Tibial nerve (tissue), 4 donors: ENCODE data around the gene MAMDC4. TPM values are rescaled to one million over a fixed set of nuclear protein-coding genes. Genes with fewer than 3 reads are reported as not detected.
"Not testable (repeated sequence)": the region's sequence is repeated elsewhere in the genome, so short reads cannot be mapped to it uniquely, and the experiment has no call there.

Source experiments
- DNase-seq, 2 donors: peaks; one replicate each; pipeline ENCODE4 v3.0.0-alpha.2; 2019; ENCODE audit warnings: low spot score in 2 of 2
- H3K27ac ChIP-seq, 4 donors: fragments of 200-600 bp; sonication (generic) in 3 of 4; one replicate each; pipeline ENCODE4 v1.5.1; 2017 to 2019; ENCODE audit warnings: mild to moderate bottlenecking in 1 of 4
- H3K27me3 ChIP-seq, 2 donors: fragments of 200-600 bp; sonication (generic) in 1 of 2; one replicate each; pipeline versions ENCODE4 v1.5.1 to v1.6.0; 2017 to 2019
- H3K36me3 ChIP-seq, 3 donors: fragments of 200-600 bp; sonication (generic); one replicate each; pipeline ENCODE4 v1.5.1; 2018 to 2019
- H3K4me1 ChIP-seq, 4 donors: fragments of 200-600 bp; sonication (generic) in 3 of 4; one replicate each; pipeline ENCODE4 v1.5.1; 2017 to 2019
- H3K4me3 ChIP-seq, 4 donors: fragments of 200-600 bp; sonication (generic) in 3 of 4; one replicate each; pipeline ENCODE4 v1.5.1; 2017 to 2019; ENCODE audit warnings: mild to moderate bottlenecking in 1 of 4, moderate library complexity in 1 of 4
- H3K9me3 ChIP-seq, 4 donors: fragments of 200-600 bp; sonication (generic) in 3 of 4; one replicate each; pipeline ENCODE4 v1.5.1; 2017 to 2019
- EP300 ChIP-seq, 2 donors: sonication (generic); formaldehyde crosslinking; IDR thresholded peaks; one replicate each; pipeline ENCODE4 v1.6.1; 2017; ENCODE audit warnings: antibody characterized with exemption in 2 of 2, mild to moderate bottlenecking in 1 of 2
- POLR2A ChIP-seq, 2 donors: fragments of 450-650 bp; IDR thresholded peaks; one replicate each; pipeline ENCODE4 v1.6.1; 2017; ENCODE audit warnings: antibody characterized with exemption in 2 of 2, mild to moderate bottlenecking in 2 of 2, moderate library complexity in 2 of 2
- WGBS, 2 donors: methylation state at CpG; one replicate each; pipeline ENCODE4 v1.1.5; 2018; 5-methylcytosine and 5-hydroxymethylcytosine counted together
- total RNA-seq, 4 donors: library from RNA; depleted of rRNA; stranded (reverse); fragments of >200 nt; gene quantifications; one replicate each; pipeline ENCODE4 v1.1.0, GENCODE V29; 2016
- TF ChIP-seq, protein P1 (sequence below), 5 experiments: fragments of 200-600 bp in 3 of 5; fragments of 450-650 bp in 2 of 5; sonication (generic) in 3 of 5; IDR thresholded peaks; one replicate each; pipeline ENCODE4 v1.5.1; 2016 to 2019; ENCODE audit warnings: antibody characterized with exemption in 5 of 5, mild to moderate bottlenecking in 3 of 5, moderate library complexity in 2 of 5

MAMDC4 gene
- 1 to 10 TPM; 1.5 to 8.1 (median 4.4) TPM for total RNA-seq

DNA sequence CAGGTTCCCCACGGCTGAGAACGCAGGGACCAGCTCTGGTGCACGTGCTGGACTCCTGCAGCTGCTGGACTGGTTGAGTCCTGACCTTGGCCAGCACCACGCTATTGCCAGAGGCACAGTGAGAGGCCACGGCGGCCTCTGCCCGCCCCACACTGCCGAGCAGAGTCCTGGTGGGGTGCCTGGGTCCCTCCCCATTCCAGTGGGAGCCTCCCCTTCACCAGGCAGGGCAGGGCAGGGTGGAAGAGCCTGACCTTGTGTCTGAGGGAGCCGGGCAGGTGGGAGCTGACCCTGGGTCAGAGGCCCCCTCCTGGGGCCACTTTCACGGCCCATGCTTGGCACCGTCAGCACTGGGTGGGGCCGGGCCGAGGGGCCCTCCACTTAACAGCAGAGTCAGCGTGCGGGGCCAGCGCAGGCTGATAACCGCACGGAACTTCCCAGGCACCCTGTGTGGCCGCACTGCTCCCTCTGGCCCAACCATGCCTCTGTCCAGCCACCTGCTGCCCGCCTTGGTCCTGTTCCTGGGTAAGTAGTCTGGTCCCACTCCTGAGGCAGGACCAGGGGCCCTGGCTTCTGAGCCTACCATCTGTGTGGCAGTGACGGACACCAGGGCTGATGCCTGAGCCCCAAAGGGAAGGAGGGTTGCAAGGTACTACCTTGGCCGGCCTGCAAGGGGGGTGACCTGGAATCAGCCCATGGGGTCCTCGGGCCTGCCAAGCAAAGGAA, at the start of gene MAMDC4:
MAMDC4 (plus strand) TSS at position 406 of the 723 bp plus-strand sequence; CDS start at position 477, 71 bp downstream.
- Histone ChIP-seq H3K4me3 (no peak within 1 kb of the TSS), H3K27ac (no peak within 1 kb of the TSS), H3K9me3 (no peaks in the 10 kb centered on the region), H3K36me3 (peaks cover 0 to 18% (median 0%) of the 10 kb centered on the region in 3 donors), H3K27me3 (peaks cover 0 to 9% of the 10 kb centered on the region in 2 donors), H3K4me1 (peaks cover 0 to 47% (median 17%) of the 10 kb centered on the region in 4 donors)
- WGBS, 2 donors, result 70 to 72% methylated on average over 22 to 23 of the region's 23 CpGs
- no peak for DNase-seq
- TF ChIP-seq, protein P1, sequence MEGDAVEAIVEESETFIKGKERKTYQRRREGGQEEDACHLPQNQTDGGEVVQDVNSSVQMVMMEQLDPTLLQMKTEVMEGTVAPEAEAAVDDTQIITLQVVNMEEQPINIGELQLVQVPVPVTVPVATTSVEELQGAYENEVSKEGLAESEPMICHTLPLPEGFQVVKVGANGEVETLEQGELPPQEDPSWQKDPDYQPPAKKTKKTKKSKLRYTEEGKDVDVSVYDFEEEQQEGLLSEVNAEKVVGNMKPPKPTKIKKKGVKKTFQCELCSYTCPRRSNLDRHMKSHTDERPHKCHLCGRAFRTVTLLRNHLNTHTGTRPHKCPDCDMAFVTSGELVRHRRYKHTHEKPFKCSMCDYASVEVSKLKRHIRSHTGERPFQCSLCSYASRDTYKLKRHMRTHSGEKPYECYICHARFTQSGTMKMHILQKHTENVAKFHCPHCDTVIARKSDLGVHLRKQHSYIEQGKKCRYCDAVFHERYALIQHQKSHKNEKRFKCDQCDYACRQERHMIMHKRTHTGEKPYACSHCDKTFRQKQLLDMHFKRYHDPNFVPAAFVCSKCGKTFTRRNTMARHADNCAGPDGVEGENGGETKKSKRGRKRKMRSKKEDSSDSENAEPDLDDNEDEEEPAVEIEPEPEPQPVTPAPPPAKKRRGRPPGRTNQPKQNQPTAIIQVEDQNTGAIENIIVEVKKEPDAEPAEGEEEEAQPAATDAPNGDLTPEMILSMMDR (IDR thresholded peaks at IDR 0.05), result no peak
- TF ChIP-seq EP300 (IDR thresholded peaks at IDR 0.05) (no peak), POLR2A (IDR thresholded peaks at IDR 0.05) (no peak)

DNA sequence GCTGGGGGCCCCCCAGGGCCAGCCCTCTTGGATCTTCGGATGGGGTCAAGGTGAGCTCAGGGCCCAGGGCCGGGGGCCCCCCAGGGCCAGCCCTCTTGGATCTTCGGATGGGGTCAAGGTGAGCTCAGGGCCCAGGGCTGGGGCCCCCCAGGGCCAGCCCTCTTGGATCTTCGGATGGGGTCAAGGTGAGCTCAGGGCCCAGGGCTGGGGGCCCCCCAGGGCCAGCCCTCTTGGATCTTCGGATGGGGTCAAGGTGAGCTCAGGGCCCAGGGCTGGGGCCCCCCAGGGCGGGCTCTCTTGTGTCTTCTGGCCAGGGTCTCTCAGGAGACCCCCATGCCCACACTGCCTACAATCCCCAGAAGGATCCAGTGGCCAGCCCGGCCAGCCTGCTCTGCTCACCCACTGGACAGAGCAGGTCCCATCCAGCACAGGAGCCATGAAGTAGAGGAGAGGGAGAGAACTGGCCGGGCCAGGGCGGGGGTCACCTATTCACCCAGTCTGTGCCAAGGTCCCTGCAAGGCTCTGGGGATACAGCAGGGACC, 49.1 kb upstream of the MAMDC4 start:
- DNase-seq, H3K9me3 ChIP-seq, H3K27ac ChIP-seq, H3K4me3 ChIP-seq: not testable (repeated sequence)
- WGBS, 2 donors, result 80 to 100% methylated on average over 3 of the region's 9 CpGs
- peaks cover 0 to 41% (median 28%) of the 10 kb centered on the region in 4 donors for H3K4me1 ChIP-seq
- H3K27me3 ChIP-seq, result peaks cover 0 to 46% of the 10 kb centered on the region in 2 donors
- peaks cover 0 to 16% (median 0%) of the 10 kb centered on the region in 3 donors for H3K36me3 ChIP-seq

DNA sequence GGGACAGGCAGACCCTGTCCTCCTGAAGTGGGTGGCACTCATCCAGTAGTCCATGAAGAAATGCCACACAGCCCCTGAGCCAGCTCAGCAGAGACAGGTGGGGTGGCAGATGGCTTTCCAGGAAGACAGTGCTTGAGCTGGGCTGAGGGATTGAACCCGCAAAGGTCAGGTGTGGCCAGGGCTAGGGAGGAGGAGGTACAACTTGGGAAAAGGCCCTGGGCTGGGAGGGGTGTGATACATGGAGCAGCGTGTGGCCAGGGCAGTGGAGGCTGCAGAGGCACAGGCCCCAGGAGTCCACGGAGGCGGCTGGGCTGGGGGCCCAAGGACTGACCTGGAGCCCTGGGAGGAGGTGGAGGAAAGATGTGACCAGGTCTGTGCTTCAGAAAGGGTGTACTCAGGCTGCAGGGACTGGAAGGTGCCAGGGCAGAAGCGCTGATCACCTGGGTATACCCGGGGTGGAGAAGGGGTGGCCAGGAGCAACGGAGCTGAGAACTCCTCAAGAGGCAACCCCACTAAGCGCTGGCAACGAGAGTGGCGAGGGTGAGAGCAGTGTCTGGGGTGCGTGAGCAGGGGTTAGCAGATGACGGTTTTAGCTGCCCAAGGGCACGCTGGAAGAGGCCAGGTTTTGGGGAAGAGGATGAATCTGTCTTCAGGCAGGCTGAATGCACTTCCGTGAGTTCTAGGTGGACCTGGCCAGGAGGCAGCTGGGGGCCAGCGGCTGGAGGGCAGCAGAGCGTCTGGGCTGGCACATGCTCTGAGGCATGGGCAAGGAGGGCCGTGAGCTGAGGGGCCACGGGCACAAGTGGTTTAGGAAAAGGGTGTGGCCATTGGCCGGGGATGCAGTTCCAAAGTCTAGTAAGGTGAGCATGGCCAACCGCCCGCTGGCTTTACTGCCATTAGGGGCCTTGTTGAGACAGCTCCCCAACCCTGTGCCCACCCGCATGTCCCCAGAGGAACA, 48.3 kb upstream of the MAMDC4 start:
- Histone ChIP-seq H3K36me3 (peaks cover 0 to 16% (median 0%) of the 10 kb centered on the region in 3 donors), H3K9me3 (no peaks in the 10 kb centered on the region), H3K27ac (no peak overlapping the region), H3K27me3 (peaks cover 0 to 38% of the 10 kb centered on the region in 2 donors), H3K4me1 (peaks cover 0 to 44% (median 28%) of the 10 kb centered on the region in 4 donors), H3K4me3 (no peak overlapping the region)
- TF ChIP-seq EP300 (IDR thresholded peaks at IDR 0.05) (no peak), POLR2A (IDR thresholded peaks at IDR 0.05) (no peak)
- TF ChIP-seq, protein P1 (IDR thresholded peaks at IDR 0.05), result no peak
- 96% methylated on average over 22 of the region's 22 CpGs for WGBS, 2 donors
- DNase-seq, result no peak

DNA sequence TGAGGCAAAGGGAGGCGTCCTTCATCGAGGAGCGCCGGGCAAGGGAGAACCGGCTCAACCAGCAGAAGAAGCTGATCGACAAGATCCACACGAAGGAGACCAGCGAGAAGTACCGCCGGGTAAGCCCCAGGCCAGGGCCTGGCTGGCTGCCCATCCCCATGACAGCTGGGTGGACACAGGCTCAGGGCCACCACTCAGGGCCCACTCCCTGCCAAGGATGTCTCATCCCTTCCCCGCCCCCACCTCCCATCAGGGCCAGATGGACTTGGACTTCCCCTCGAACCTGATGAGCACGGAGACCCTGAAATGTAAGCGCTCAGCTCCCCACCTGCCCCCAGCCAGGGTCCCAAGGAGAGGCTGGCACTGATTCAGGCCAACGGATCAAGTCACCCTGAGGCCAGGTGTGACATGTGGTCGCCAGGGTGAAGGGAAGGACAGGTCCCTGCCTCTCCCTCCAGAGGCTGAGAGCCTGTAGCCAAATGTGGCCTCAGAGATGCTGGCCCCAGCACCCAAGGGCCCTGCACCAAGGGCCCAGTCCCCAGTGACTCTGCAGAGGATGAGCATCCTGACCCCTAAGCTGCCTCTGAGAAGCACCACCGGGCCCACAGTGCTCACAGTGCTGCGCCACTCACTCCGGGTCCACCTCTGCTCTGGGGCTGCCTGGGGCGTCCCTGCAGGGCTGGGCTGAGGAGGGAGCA, 47.5 kb upstream of the MAMDC4 start:
- Histone ChIP-seq H3K27ac (no peak overlapping the region), H3K36me3 (peaks cover 0 to 16% (median 0%) of the 10 kb centered on the region in 3 donors), H3K27me3 (peaks cover 0 to 30% of the 10 kb centered on the region in 2 donors), H3K9me3 (no peaks in the 10 kb centered on the region), H3K4me1 (peaks cover 0 to 45% (median 30%) of the 10 kb centered on the region in 4 donors), H3K4me3 (no peak overlapping the region)
- TF ChIP-seq EP300 (IDR thresholded peaks at IDR 0.05), result no peak
- TF ChIP-seq, protein P1 (IDR thresholded peaks at IDR 0.05), result no peak
- no peak for TF ChIP-seq POLR2A (IDR thresholded peaks at IDR 0.05)
- no peak for DNase-seq
- WGBS, 2 donors, result 91 to 94% methylated on average over 13 to 17 of the region's 20 CpGs

DNA sequence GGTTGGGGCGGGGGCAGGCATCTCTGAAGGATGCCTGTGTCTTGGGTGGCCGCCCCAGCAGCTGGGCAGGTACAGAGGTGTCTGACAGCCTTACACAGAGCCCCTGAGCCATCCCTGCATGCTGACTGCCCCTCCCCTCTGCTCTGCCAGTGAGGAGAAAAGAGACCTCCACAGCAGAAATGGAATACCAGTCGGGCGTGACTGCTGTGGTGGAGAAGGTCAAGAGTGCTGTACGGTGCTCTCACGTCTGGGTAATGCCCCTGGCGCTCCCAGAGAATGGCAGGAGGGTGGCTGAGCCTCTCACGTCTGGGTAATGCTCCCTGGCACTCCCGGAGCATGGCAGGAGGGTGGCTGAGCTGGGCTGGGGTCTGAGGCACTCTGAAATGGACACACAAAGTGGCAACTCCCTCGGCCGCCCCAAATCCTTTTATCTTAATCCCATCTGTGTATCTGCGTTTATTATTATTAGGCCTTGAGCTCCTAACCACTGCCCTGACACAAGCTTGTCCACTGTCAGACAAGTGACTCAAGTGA, 46.9 kb upstream of the MAMDC4 start:
- Histone ChIP-seq H3K9me3 (no peaks in the 10 kb centered on the region), H3K27ac (no peak overlapping the region), H3K4me3 (no peak overlapping the region), H3K36me3 (peaks cover 0 to 16% (median 0%) of the 10 kb centered on the region in 3 donors), H3K4me1 (peaks cover 0 to 45% (median 28%) of the 10 kb centered on the region in 4 donors), H3K27me3 (peaks cover 0 to 24% of the 10 kb centered on the region in 2 donors)
- 87 to 98% methylated on average over 12 of the region's 12 CpGs for WGBS, 2 donors
- DNase-seq, result no peak
- TF ChIP-seq POLR2A (IDR thresholded peaks at IDR 0.05) (no peak), EP300 (IDR thresholded peaks at IDR 0.05) (no peak)
- TF ChIP-seq, protein P1 (IDR thresholded peaks at IDR 0.05), result no peak
